D721Med (cell line): ENCODE measurements around the gene KCNH5.

Experiments used
- DNase-seq: peaks from one replicate; pipeline ENCODE4 v3.0.0; 2011; ENCODE audit warnings: low spot score; ENCODE audit not compliant: insufficient read length
- FAIRE-seq: peaks from 2 replicates; lab custom pipeline; 2011; peaks lifted over from hg19 to GRCh38; lab: Jason Lieb, UNC
- CTCF ChIP-seq: IDR thresholded peaks from 2 replicates; pipeline ENCODE4 v1.5.1; 2012; ENCODE audit warnings: mild to moderate bottlenecking, control low read depth; ENCODE audit not compliant: insufficient read depth; ENCODE audit errors: missing control alignments

KCNH5 gene

GRCh38 chr14:63051992-63052391 lies 6.7 kb upstream of the KCNH5 start:
- DNase-seq, result no peak
- no peak for FAIRE-seq
- TF ChIP-seq CTCF, result no peak

- FAIRE-seq, result no peak
Observed at GRCh38 chr14:63051301-63051700, 6.0 kb upstream of the KCNH5 start.

GRCh38 chr14:63050694-63051093 lies 5.4 kb upstream of the KCNH5 start:
- FAIRE-seq (no peak), DNase-seq (no peak)
- no peak for TF ChIP-seq CTCF

More at GRCh38 chr14:63051301-63051700, 6.0 kb upstream of the KCNH5 start:
- no peak for TF ChIP-seq CTCF
- DNase-seq, result no peak

- TF ChIP-seq CTCF, result no peak
- DNase-seq (no peak), FAIRE-seq (no peak)
Observed at GRCh38 chr14:63046339-63047268, 1.3 kb upstream of the KCNH5 start.

- TF ChIP-seq CTCF, result no peak
- peak; percentile 39 for DNase-seq
- no peak for FAIRE-seq
Observed at GRCh38 chr14:63045612-63046320, 508 bp upstream of the KCNH5 start.

GRCh38 chr14:63039866-63040265 lies 5.4 kb downstream of the KCNH5 start:
- DNase-seq (no peak), FAIRE-seq (peak; percentile 6)
- peak; percentile 56 for TF ChIP-seq CTCF

GRCh38 chr14:63032641-63033040 lies 12.6 kb downstream of the KCNH5 start:
- DNase-seq (no peak), FAIRE-seq (no peak)
- no peak for TF ChIP-seq CTCF
